ENCODE results near the gene ILDR2. TPM values are rescaled to one million over a fixed set of nuclear protein-coding genes. Genes with fewer than 3 reads are reported as not detected.

ILDR2 gene
- total and polyA plus RNA-seq, 10 of the 15 experiments (the other 5 are each of a cell fraction or from before 2014, with no cell fraction given), result 0.05 to 5.3 (median 1.9) TPM

DNA sequence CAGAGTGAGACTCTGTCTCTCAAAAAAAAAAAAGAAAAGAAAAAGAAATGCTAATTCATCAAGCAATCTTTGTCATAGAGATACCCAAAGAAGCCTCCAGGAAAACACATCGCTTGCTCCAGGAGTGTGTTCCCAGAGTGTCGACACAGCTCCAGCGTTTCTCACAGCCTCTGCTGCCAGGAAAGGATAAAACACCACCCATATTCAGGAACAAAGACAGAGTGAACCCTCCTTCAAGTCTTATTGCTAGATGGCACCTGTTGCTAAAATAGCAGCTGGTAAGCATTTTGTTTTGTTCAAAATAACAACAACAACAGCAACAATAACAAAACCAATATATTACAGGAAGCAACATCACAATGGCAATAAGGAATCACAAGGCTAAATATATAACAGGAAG is 3.1 kb downstream of the ILDR2 start:
- no peak overlapping the region for H3K27ac ChIP-seq (ENCODE audit: control insufficient read depth, insufficient read depth)
- no peaks in the 10 kb centered on the region for H4K20me1 ChIP-seq (ENCODE audit: control insufficient read depth, insufficient read depth)
- ATAC-seq (no peak), DNase-seq (ENCODE audit: low read depth, low spot score) (no peak), FAIRE-seq (no peak)
- ChIA-PET RAD21 (ENCODE audit: unreplicated experiment) (no interaction called here), CTCF (interaction anchor here (0.6 kb wide), 1 partner anchor 76 kb away, joined by 3 read pairs; no protein-coding TSS in a partner anchor), SMC1A (ENCODE audit: uncharacterized antibody, unreplicated experiment) (no interaction called here), POLR2A (no interaction called here)
- H3K9ac ChIP-seq (ENCODE audit: control insufficient read depth, insufficient read depth, low read length), result no peak overlapping the region
- H3K4me2 ChIP-seq (ENCODE audit: control insufficient read depth, insufficient read depth), result no peak overlapping the region
- no peak overlapping the region for H2AFZ ChIP-seq (ENCODE audit: control insufficient read depth, low read depth, low read length)
- WGBS (ENCODE audit: insufficient coverage, insufficient replicate concordance, low lambda C conversion rate, missing lambda C conversion rate), result 54% methylated on average over 3 of the region's 3 CpGs
- intact Hi-C loops (cut with micrococcal nuclease; ENCODE audit: unreplicated experiment), result no loop called here
- H3K4me1 ChIP-seq (ENCODE audit: control insufficient read depth, insufficient read depth, low read length), result peaks cover 26% of the 10 kb centered on the region
- in situ Hi-C loops (cut with MboI), result no loop called here
- TF ChIP-seq CREM (IDR thresholded peaks at IDR 0.05; ENCODE audit: low read depth), result no peak
- no peak for TF ChIP-seq PML (IDR thresholded peaks at IDR 0.05; ENCODE audit: low read length)
- no peak for TF ChIP-seq KLF5 (IDR thresholded peaks at IDR 0.05; ENCODE audit: partially characterized antibody)
- no peak for TF ChIP-seq MTA2 (IDR thresholded peaks at IDR 0.05; ENCODE audit: low read depth)
- H3K9me3 ChIP-seq (replicated peaks; ENCODE audit: control insufficient read depth, insufficient read depth, low read length), result no peaks in the 10 kb centered on the region
- no TSS peak for BruUV-seq (replicated peaks)
- H3K27me3 ChIP-seq (replicated peaks in 1 of 2; ENCODE audit: control insufficient read depth in 2 of 2, insufficient read depth in 2 of 2, low read length in 1 of 2), result peaks cover 0 to 7% of the 10 kb centered on the region in 2 experiments
- H3K36me3 ChIP-seq (ENCODE audit: control insufficient read depth in 2 of 2, insufficient read depth in 2 of 2, low read length in 1 of 2), result no peaks in the 10 kb centered on the region
- 0 out of 2 replicates have a peak, but pooled peaks cover 3% of the 10 kb centered on the region for H3K79me2 ChIP-seq (ENCODE audit: control insufficient read depth, insufficient read depth, low read length)
- H3K4me3 ChIP-seq, result no peak overlapping the region

DNA sequence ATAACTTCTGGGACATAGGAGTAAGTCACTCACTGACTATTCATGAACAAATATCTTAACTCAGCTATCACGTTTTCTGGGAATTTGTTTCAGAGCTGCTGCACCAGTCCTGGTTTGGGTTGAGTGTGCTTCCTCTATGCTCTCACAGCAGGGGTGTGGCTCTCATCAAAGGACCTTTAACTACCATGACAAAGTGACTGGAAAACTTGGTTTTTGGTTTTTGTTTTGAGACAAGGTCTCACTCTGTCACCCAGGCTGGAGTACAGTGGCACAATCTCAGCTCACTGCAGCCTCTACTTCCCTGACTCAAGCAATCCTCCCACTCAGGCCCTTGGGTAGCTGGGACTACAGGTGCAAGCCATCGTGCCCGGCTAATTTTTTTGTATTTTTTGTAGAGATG is 4.1 kb downstream of the ILDR2 start:
- no peak overlapping the region for H2AFZ ChIP-seq (ENCODE audit: control insufficient read depth, low read depth, low read length)
- in situ Hi-C loops (cut with MboI), result no loop called here
- H3K4me1 ChIP-seq (ENCODE audit: control insufficient read depth, insufficient read depth, low read length), result peaks cover 26% of the 10 kb centered on the region
- intact Hi-C loops (cut with micrococcal nuclease; ENCODE audit: unreplicated experiment), result no loop called here
- ChIA-PET RAD21 (ENCODE audit: unreplicated experiment) (no interaction called here), POLR2A (no interaction called here), CTCF (interaction anchor here (0.6 to 1.2 kb wide), 2 partner anchors 75 to 87 kb away, joined by 3 read pairs; no protein-coding TSS in a partner anchor), SMC1A (ENCODE audit: uncharacterized antibody, unreplicated experiment) (no interaction called here)
- peaks cover 0 to 7% of the 10 kb centered on the region in 2 experiments for H3K27me3 ChIP-seq (replicated peaks in 1 of 2; ENCODE audit: control insufficient read depth in 2 of 2, insufficient read depth in 2 of 2, low read length in 1 of 2)
- no peak overlapping the region for H3K4me3 ChIP-seq
- TF ChIP-seq PAX5 (IDR thresholded peaks at IDR 0.05; ENCODE audit: borderline replicate concordance, low read depth, low read length), result no peak
- TF ChIP-seq, protein P1, sequence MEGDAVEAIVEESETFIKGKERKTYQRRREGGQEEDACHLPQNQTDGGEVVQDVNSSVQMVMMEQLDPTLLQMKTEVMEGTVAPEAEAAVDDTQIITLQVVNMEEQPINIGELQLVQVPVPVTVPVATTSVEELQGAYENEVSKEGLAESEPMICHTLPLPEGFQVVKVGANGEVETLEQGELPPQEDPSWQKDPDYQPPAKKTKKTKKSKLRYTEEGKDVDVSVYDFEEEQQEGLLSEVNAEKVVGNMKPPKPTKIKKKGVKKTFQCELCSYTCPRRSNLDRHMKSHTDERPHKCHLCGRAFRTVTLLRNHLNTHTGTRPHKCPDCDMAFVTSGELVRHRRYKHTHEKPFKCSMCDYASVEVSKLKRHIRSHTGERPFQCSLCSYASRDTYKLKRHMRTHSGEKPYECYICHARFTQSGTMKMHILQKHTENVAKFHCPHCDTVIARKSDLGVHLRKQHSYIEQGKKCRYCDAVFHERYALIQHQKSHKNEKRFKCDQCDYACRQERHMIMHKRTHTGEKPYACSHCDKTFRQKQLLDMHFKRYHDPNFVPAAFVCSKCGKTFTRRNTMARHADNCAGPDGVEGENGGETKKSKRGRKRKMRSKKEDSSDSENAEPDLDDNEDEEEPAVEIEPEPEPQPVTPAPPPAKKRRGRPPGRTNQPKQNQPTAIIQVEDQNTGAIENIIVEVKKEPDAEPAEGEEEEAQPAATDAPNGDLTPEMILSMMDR (IDR thresholded peaks at IDR 0.05 in 2 of 3, conservative IDR thresholded peaks at IDR 0.05 in 1 of 3; ENCODE audit: control insufficient read depth in 2 of 3, extremely low read depth in 1 of 3, insufficient read depth in 1 of 3, low read depth in 3 of 3, low read length in 3 of 3), result no peak
- no peak for TF ChIP-seq ESRRA (IDR thresholded peaks at IDR 0.05; ENCODE audit: low read length)
- TF ChIP-seq, protein P2, sequence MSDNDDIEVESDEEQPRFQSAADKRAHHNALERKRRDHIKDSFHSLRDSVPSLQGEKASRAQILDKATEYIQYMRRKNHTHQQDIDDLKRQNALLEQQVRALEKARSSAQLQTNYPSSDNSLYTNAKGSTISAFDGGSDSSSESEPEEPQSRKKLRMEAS (IDR thresholded peaks at IDR 0.05; ENCODE audit: low read depth, low read length), result no peak
- TF ChIP-seq, protein P3, sequence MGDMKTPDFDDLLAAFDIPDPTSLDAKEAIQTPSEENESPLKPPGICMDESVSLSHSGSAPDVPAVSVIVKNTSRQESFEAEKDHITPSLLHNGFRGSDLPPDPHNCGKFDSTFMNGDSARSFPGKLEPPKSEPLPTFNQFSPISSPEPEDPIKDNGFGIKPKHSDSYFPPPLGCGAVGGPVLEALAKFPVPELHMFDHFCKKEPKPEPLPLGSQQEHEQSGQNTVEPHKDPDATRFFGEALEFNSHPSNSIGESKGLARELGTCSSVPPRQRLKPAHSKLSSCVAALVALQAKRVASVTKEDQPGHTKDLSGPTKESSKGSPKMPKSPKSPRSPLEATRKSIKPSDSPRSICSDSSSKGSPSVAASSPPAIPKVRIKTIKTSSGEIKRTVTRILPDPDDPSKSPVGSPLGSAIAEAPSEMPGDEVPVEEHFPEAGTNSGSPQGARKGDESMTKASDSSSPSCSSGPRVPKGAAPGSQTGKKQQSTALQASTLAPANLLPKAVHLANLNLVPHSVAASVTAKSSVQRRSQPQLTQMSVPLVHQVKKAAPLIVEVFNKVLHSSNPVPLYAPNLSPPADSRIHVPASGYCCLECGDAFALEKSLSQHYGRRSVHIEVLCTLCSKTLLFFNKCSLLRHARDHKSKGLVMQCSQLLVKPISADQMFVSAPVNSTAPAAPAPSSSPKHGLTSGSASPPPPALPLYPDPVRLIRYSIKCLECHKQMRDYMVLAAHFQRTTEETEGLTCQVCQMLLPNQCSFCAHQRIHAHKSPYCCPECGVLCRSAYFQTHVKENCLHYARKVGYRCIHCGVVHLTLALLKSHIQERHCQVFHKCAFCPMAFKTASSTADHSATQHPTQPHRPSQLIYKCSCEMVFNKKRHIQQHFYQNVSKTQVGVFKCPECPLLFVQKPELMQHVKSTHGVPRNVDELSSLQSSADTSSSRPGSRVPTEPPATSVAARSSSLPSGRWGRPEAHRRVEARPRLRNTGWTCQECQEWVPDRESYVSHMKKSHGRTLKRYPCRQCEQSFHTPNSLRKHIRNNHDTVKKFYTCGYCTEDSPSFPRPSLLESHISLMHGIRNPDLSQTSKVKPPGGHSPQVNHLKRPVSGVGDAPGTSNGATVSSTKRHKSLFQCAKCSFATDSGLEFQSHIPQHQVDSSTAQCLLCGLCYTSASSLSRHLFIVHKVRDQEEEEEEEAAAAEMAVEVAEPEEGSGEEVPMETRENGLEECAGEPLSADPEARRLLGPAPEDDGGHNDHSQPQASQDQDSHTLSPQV (IDR thresholded peaks at IDR 0.05), result no peak
- no peak for ATAC-seq
- H3K27ac ChIP-seq (ENCODE audit: control insufficient read depth, insufficient read depth), result no peak overlapping the region
- 76% methylated on average over 3 of the region's 3 CpGs for WGBS (ENCODE audit: insufficient coverage, insufficient replicate concordance, low lambda C conversion rate, missing lambda C conversion rate)
- 0 out of 2 replicates have a peak, but pooled peaks cover 3% of the 10 kb centered on the region for H3K79me2 ChIP-seq (ENCODE audit: control insufficient read depth, insufficient read depth, low read length)
- BruUV-seq (replicated peaks), result no TSS peak
- no peaks in the 10 kb centered on the region for H3K9me3 ChIP-seq (replicated peaks; ENCODE audit: control insufficient read depth, insufficient read depth, low read length)
- H3K4me2 ChIP-seq (ENCODE audit: control insufficient read depth, insufficient read depth), result peak overlapping the region; percentile 28; the same call in 1 of the 2 replicates
- DNase-seq (ENCODE audit: low read depth, low spot score), result no peak
- H4K20me1 ChIP-seq (ENCODE audit: control insufficient read depth, insufficient read depth), result no peaks in the 10 kb centered on the region
- no peaks in the 10 kb centered on the region for H3K36me3 ChIP-seq (ENCODE audit: control insufficient read depth in 2 of 2, insufficient read depth in 2 of 2, low read length in 1 of 2)
- FAIRE-seq, result no peak
- H3K9ac ChIP-seq (ENCODE audit: control insufficient read depth, insufficient read depth, low read length), result no peak overlapping the region
